OCI-LY7 (cell line): Measurements from ENCODE around the gene CRB2. TPM values are rescaled to one million over a fixed set of nuclear protein-coding genes. Genes with fewer than 3 reads are reported as not detected.

Source experiments
- BruUV-seq: library from RNA; stranded (reverse); fragments of 400-500 nt; replicated peaks from 2 replicates; lab custom pipeline; 2021; lab: Mats Ljungman, UMichigan
- CTCF ChIA-PET: fragments of 300-600 bp; sonication (Branson Sonifier 250); formaldehyde crosslinking; loops from one replicate; lab custom pipeline; 2022; ENCODE audit warnings: antibody characterized with exemption; ENCODE audit not compliant: unreplicated experiment; lab: Charles Lee
- POLR2A ChIA-PET: fragments of 300-600 bp; sonication (Branson Sonifier 250); formaldehyde crosslinking; loops from one replicate; lab custom pipeline; 2022; ENCODE audit warnings: antibody characterized with exemption; lab: Charles Lee
- DNase-seq: peaks from one replicate; pipeline ENCODE4 v3.0.0-alpha.2; 2015; ENCODE audit warnings: low spot score
- H2AFZ ChIP-seq: fragments of 200-600 bp; sonication (generic), shearing (Covaris generic); 2 replicates; pipeline ENCODE4 v1.6.1; 2014; ENCODE audit warnings: mild to moderate bottlenecking, antibody characterized with exemption, low read length, moderate library complexity
- H3K27ac ChIP-seq: fragments of 200-600 bp; sonication (generic); 2 replicates; pipeline ENCODE4 v1.5.1; 2014; ENCODE audit warnings: mixed run types, low read depth, mild to moderate bottlenecking, moderate library complexity, low read length, inconsistent platforms; ENCODE audit not compliant: poor library complexity, severe bottlenecking
- H3K36me3 ChIP-seq: fragments of 200-600 bp; sonication (generic); 2 replicates; pipeline ENCODE4 v1.6.1; 2014; ENCODE audit warnings: mild to moderate bottlenecking, antibody characterized with exemption, low read length, moderate library complexity, mixed read lengths; ENCODE audit not compliant: insufficient read depth
- H3K4me1 ChIP-seq: fragments of 200-600 bp; sonication (generic); 2 replicates; pipeline ENCODE4 v1.5.1; 2014; ENCODE audit warnings: mild to moderate bottlenecking, low read length; ENCODE audit not compliant: insufficient read depth, poor library complexity, severe bottlenecking
- H3K4me2 ChIP-seq: fragments of 200-600 bp; sonication (generic); 2 replicates; pipeline ENCODE4 v1.6.1; 2014; ENCODE audit warnings: mild to moderate bottlenecking, low read length
- H3K4me3 ChIP-seq: fragments of 200-600 bp; sonication (generic); 2 replicates; pipeline ENCODE4 v1.5.1; 2014; ENCODE audit warnings: mild to moderate bottlenecking, low read depth, low read length; ENCODE audit not compliant: poor library complexity, severe bottlenecking
- H3K79me2 ChIP-seq: fragments of 200-600 bp; sonication (generic); 2 replicates; pipeline ENCODE4 v1.6.1; 2016; ENCODE audit warnings: low read depth, mild to moderate bottlenecking, low read length, moderate library complexity, mixed read lengths; ENCODE audit not compliant: insufficient read depth
- H3K9me2 ChIP-seq: fragments of 200-600 bp; sonication (generic); 2 replicates; pipeline ENCODE4 v1.6.1; 2016; ENCODE audit warnings: mild to moderate bottlenecking, low read length, mixed read lengths; ENCODE audit not compliant: insufficient read depth
- H3K9me3 ChIP-seq: fragments of 200-600 bp; sonication (generic); 2 replicates; pipeline ENCODE4 v1.6.1; 2014; ENCODE audit warnings: mild to moderate bottlenecking, mixed run types, low read length, mixed read lengths
- H4K20me1 ChIP-seq: fragments of 200-600 bp; sonication (generic); 2 replicates; pipeline ENCODE4 v1.6.1; 2014; ENCODE audit warnings: mild to moderate bottlenecking, antibody characterized with exemption, low read length, moderate library complexity, mixed read lengths; ENCODE audit not compliant: insufficient read depth
- CTCF ChIP-seq: fragments of 200-600 bp; sonication (generic); conservative IDR thresholded peaks from 2 replicates; pipeline ENCODE4 v1.5.1; 2014; ENCODE audit warnings: mild to moderate bottlenecking, antibody characterized with exemption, low read length, moderate library complexity, mixed read lengths
- EZH2phosphoT487 ChIP-seq: fragments of 200-600 bp; sonication (generic); IDR thresholded peaks from 2 replicates; pipeline ENCODE4 v1.6.1; 2018; ENCODE audit warnings: low read depth, borderline replicate concordance, mild to moderate bottlenecking, mixed run types, antibody characterized with exemption, low read length, moderate library complexity, mixed read lengths
- intact Hi-C: fragments of 100-400 bp; cut with micrococcal nuclease; formaldehyde crosslinking; loops from one replicate; pipeline ENCODE4 v1.10.0; 2022; ENCODE audit not compliant: unreplicated experiment
- total RNA-seq, 2 experiments: library from RNA; depleted of rRNA in 1 of 2; stranded (reverse); fragments of >200 nt in 1 of 2; shearing (Covaris generic) in 1 of 2; gene quantifications; 2 replicates each; pipeline ENCODE4 v1.2.3, GENCODE V29; 2014 to 2022

The CRB2 gene
- total RNA-seq, 2 experiments from 2014 or later: 1.6 to 3.4 TPM

GRCh38 chr9:123406691-123407216 is 50.8 kb downstream of the CRB2 start:
- no peaks in the 10 kb centered on the region for H3K4me1 ChIP-seq
- H3K36me3 ChIP-seq: no peaks in the 10 kb centered on the region
- TF ChIP-seq EZH2phosphoT487: no peak
- no peak for TF ChIP-seq CTCF
- no peak overlapping the region for H3K4me2 ChIP-seq
- H4K20me1 ChIP-seq: no peaks in the 10 kb centered on the region
- no TSS peak for BruUV-seq
- no peak overlapping the region for H3K4me3 ChIP-seq
- H3K9me3 ChIP-seq: no peaks in the 10 kb centered on the region
- ChIA-PET CTCF (interaction anchor here (0.6 kb wide), 1 partner anchor 144 kb away, joined by 3 read pairs; no protein-coding TSS in a partner anchor), POLR2A (no interaction called here)
- DNase-seq: no peak
- no peaks in the 10 kb centered on the region for H3K9me2 ChIP-seq
- H3K27ac ChIP-seq: no peak overlapping the region
- intact Hi-C loops: no loop called here
- H3K79me2 ChIP-seq: no peaks in the 10 kb centered on the region
- no peak overlapping the region for H2AFZ ChIP-seq

DNA sequence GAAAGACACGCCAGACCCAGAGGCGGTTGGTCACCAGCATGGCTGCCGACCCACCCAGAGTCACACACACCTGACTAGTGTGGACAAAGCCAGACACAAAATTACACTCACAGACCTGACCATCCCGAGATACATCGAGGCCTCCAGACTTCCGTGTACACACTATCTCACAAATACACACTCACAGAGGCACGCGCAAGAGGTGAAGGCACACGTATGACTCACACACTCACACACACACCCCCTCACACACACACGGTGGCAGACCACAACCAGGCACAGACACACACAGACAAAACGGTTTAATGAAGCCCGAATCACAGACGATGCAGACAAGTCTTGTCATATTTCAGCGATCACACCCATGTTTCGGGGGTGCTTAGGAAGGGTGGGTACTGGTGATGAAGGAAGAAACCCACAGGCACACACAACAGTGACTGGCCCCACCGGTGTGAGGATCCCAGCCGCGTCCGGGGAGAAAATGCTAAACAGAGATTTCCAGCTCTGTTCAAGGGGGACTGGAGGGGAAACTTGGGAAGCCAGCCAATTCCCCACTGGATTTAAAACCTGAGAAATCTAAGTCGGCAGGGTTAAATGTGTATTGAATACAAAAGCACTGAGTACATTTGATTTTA is 51.3 kb downstream of the CRB2 start:
- Histone ChIP-seq H3K4me1 (no peaks in the 10 kb centered on the region), H4K20me1 (no peaks in the 10 kb centered on the region), H2AFZ (no peak overlapping the region), H3K36me3 (no peaks in the 10 kb centered on the region), H3K9me2 (no peaks in the 10 kb centered on the region), H3K4me3 (no peak overlapping the region), H3K79me2 (no peaks in the 10 kb centered on the region), H3K9me3 (no peaks in the 10 kb centered on the region), H3K4me2 (no peak overlapping the region), H3K27ac (no peak overlapping the region)
- DNase-seq: no peak
- intact Hi-C loops: no loop called here
- TF ChIP-seq EZH2phosphoT487 (no peak), CTCF (no peak)
- no TSS peak for BruUV-seq
- ChIA-PET CTCF (no interaction called here), POLR2A (interaction anchor here (0.6 kb wide), 3 partner anchors 121 to 752 kb away, joined by 3 read pairs; no protein-coding TSS in a partner anchor)
